SK-N-SH (cell line): ENCODE results near the gene DCAKD.

Experiments
- CHD2 ChIP-seq: fragments of 150-350 bp; IDR thresholded peaks from 2 replicates; pipeline ENCODE4 v1.6.1; 2018; ENCODE audit warnings: low read length; ENCODE audit not compliant: partially characterized antibody
- EZH2phosphoT487 ChIP-seq: fragments of 200-600 bp; sonication (generic); IDR thresholded peaks from 2 replicates; pipeline ENCODE4 v1.6.1; 2017; ENCODE audit warnings: low read depth, mixed run types, mild to moderate bottlenecking, antibody characterized with exemption, moderate library complexity, borderline replicate concordance
- SMC3 ChIP-seq: IDR thresholded peaks from 2 replicates; pipeline ENCODE4 v1.6.1; 2012; ENCODE audit warnings: low read depth, low read length, improper control_type of control experiment
- TF ChIP-seq, protein P1 (sequence below): fragments of 200-600 bp; sonication (generic); IDR thresholded peaks from 2 replicates; pipeline ENCODE4 v1.6.1; 2017; ENCODE audit warnings: antibody characterized with exemption, mild to moderate bottlenecking, moderate library complexity

DNA sequence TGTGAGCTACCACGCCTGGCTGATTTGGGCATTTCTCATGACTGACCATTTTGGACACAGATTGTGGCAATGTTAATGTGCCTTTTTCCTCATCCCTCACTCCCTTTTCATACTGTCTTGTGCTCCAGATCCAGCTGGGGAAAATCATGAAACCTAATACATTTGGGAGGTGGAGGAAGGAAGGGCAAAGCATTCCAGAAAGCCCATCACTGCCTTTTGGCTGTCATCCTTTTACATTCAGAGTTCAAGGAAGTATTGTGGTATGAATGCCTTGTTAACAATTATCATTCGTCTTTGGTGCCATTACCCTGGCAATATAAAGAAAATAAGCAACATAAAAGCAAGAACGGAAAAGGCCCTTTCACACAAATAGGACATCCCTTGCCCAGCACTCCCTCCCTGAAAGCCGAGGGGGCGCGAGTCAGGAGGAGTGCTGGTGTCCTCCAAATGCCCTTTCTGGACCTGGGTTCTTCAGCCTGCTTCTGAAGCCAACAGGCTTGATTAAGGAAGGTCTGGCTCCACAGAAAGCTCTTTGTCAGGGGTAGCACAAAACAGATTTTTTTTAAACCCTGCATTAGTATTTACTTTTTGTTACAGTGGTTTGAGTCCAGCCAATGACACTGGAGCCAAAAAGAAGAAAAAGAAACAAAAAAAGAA, 29.7 kb upstream of the DCAKD start:
- no peak for TF ChIP-seq CHD2
- TF ChIP-seq, protein P1, sequence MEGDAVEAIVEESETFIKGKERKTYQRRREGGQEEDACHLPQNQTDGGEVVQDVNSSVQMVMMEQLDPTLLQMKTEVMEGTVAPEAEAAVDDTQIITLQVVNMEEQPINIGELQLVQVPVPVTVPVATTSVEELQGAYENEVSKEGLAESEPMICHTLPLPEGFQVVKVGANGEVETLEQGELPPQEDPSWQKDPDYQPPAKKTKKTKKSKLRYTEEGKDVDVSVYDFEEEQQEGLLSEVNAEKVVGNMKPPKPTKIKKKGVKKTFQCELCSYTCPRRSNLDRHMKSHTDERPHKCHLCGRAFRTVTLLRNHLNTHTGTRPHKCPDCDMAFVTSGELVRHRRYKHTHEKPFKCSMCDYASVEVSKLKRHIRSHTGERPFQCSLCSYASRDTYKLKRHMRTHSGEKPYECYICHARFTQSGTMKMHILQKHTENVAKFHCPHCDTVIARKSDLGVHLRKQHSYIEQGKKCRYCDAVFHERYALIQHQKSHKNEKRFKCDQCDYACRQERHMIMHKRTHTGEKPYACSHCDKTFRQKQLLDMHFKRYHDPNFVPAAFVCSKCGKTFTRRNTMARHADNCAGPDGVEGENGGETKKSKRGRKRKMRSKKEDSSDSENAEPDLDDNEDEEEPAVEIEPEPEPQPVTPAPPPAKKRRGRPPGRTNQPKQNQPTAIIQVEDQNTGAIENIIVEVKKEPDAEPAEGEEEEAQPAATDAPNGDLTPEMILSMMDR: no peak
- no peak for TF ChIP-seq EZH2phosphoT487
- TF ChIP-seq SMC3: no peak
